ENCODE results near the gene PLCB2. TPM values are rescaled to one million over a fixed set of nuclear protein-coding genes. Genes with fewer than 3 reads are reported as not detected.

PLCB2 gene
- total RNA-seq, 1 donor from 2014 or later: 0.56 TPM

DNA sequence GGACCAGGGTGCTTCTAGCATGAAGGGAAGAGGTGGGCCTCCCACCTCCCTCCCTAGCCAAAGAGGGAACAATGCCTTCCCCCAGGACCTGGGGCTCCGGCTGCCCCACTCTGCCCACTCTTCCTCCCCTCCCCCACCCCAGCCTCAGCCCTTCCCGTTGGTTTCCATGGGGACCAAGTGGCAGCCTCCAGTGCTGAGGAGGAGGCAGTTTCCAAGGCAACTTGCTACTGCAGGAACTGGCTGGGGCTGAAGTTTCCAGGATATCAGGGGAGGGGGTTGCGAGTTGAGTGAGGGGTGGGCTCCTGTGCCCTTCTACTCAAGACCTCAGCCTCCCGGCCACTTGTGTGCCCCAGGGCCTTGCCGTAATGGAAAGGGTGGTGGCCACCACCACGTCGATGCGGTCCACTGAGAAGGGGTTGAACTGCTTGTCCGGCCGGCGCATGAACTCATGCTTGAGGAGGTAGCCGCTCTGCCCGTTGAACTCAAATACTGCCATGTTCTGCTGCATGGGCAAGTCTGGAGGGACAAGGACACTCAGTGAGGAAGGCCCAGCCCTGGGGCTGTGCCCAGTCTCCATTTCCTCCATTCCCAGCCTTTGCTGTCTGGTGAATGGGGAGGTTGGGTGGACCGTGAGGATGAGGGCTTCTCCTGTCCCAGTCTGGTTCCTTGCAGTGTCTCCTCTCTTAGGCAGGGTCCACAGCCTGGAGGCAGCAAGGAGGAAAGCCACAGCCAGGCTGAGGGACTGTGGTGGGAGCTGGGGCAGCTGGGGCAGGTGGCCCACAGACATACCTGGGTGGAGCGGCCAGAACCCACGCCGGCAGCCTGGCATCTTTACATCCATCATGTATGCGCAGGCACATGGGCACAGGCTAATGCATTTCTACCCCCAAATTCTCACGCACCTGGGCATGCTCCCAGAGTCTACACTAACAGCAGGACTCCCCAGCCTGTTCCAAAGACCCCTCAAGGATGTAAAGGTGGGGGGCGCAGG is 13.5 kb downstream of the PLCB2 start:
- Mint-ChIP-seq H3K27ac (peak overlapping the region; percentile 95), H3K36me3 (no peaks in the 10 kb centered on the region), H3K27me3 (ENCODE audit: insufficient read depth, low read depth) (peaks cover 22% of the 10 kb centered on the region), H3K4me3 (peak overlapping the region; percentile 30), H3K4me1 (peaks cover 70% of the 10 kb centered on the region), H3K9me3 (peaks cover 6% of the 10 kb centered on the region)
- no peak overlapping the region for H3K9ac ChIP-seq
- H3K79me2 ChIP-seq (ENCODE audit: low read depth): no peaks in the 10 kb centered on the region
- no peak overlapping the region for H3K27ac ChIP-seq
- no peaks in the 10 kb centered on the region for H4K20me1 ChIP-seq (ENCODE audit: low read depth)
- H3K4me3 ChIP-seq: no peak overlapping the region
- H3K4me1 ChIP-seq: peaks cover 27% of the 10 kb centered on the region
- H3F3A ChIP-seq (ENCODE audit: low read depth): peaks cover 12% of the 10 kb centered on the region
- H2AFZ ChIP-seq (replicated peaks): no peak overlapping the region
- peaks cover 47% of the 10 kb centered on the region for H3K27me3 ChIP-seq
- no peaks in the 10 kb centered on the region for H3K9me3 ChIP-seq (ENCODE audit: low read depth)
- peak; percentile 72 for DNase-seq (ENCODE audit: low spot score)
- H3K4me2 ChIP-seq: peak overlapping the region; percentile 2
- H3K36me3 ChIP-seq: no peaks in the 10 kb centered on the region
- TF ChIP-seq, protein P1, sequence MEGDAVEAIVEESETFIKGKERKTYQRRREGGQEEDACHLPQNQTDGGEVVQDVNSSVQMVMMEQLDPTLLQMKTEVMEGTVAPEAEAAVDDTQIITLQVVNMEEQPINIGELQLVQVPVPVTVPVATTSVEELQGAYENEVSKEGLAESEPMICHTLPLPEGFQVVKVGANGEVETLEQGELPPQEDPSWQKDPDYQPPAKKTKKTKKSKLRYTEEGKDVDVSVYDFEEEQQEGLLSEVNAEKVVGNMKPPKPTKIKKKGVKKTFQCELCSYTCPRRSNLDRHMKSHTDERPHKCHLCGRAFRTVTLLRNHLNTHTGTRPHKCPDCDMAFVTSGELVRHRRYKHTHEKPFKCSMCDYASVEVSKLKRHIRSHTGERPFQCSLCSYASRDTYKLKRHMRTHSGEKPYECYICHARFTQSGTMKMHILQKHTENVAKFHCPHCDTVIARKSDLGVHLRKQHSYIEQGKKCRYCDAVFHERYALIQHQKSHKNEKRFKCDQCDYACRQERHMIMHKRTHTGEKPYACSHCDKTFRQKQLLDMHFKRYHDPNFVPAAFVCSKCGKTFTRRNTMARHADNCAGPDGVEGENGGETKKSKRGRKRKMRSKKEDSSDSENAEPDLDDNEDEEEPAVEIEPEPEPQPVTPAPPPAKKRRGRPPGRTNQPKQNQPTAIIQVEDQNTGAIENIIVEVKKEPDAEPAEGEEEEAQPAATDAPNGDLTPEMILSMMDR (IDR thresholded peaks at IDR 0.05): no peak
- no peak for TF ChIP-seq EZH2 (IDR thresholded peaks at IDR 0.05)
- no peak for TF ChIP-seq EZH2phosphoT487 (IDR thresholded peaks at IDR 0.05)

- peaks cover 24% of the 10 kb centered on the region for H3K27me3 Mint-ChIP-seq (ENCODE audit: insufficient read depth, low read depth)
- peaks cover 27% of the 10 kb centered on the region for H3K4me1 ChIP-seq
Observed at GRCh38 chr15:40293006-40293405, 14.7 kb downstream of the PLCB2 start.

GRCh38 chr15:40292246-40292645 is 15.5 kb downstream of the PLCB2 start:
- no peaks in the 10 kb centered on the region for H3K9me3 ChIP-seq (ENCODE audit: low read depth)
- H3K27me3 Mint-ChIP-seq (ENCODE audit: insufficient read depth, low read depth): peaks cover 24% of the 10 kb centered on the region
- no peak overlapping the region for H3K27ac Mint-ChIP-seq
- peaks cover 12% of the 10 kb centered on the region for H3F3A ChIP-seq (ENCODE audit: low read depth)
- no peak overlapping the region for H3K4me2 ChIP-seq
- H3K4me3 Mint-ChIP-seq: no peak overlapping the region
- H3K4me3 ChIP-seq: no peak overlapping the region
- H3K36me3 ChIP-seq: no peaks in the 10 kb centered on the region
- H2AFZ ChIP-seq (replicated peaks): no peak overlapping the region
- H3K4me1 ChIP-seq: peaks cover 27% of the 10 kb centered on the region
- no peak overlapping the region for H3K27ac ChIP-seq
- no peaks in the 10 kb centered on the region for H3K36me3 Mint-ChIP-seq
- H3K27me3 ChIP-seq: peaks cover 66% of the 10 kb centered on the region
- H3K79me2 ChIP-seq (ENCODE audit: low read depth): no peaks in the 10 kb centered on the region
- no peaks in the 10 kb centered on the region for H4K20me1 ChIP-seq (ENCODE audit: low read depth)
- no peak for DNase-seq (ENCODE audit: low spot score)
- no peaks in the 10 kb centered on the region for H3K9me3 Mint-ChIP-seq
- H3K4me1 Mint-ChIP-seq: peaks cover 66% of the 10 kb centered on the region
- H3K9ac ChIP-seq: no peak overlapping the region
- TF ChIP-seq EZH2phosphoT487 (IDR thresholded peaks at IDR 0.05): no peak

More at GRCh38 chr15:40293006-40293405, 14.7 kb downstream of the PLCB2 start:
- Histone ChIP-seq H3F3A (ENCODE audit: low read depth) (peaks cover 12% of the 10 kb centered on the region), H3K4me3 (no peak overlapping the region), H3K9me3 (ENCODE audit: low read depth) (no peaks in the 10 kb centered on the region), H3K27me3 (peaks cover 59% of the 10 kb centered on the region), H3K27ac (no peak overlapping the region), H3K4me2 (no peak overlapping the region), H3K9ac (no peak overlapping the region), H3K79me2 (ENCODE audit: low read depth) (no peaks in the 10 kb centered on the region), H4K20me1 (ENCODE audit: low read depth) (no peaks in the 10 kb centered on the region), H2AFZ (replicated peaks) (no peak overlapping the region), H3K36me3 (no peaks in the 10 kb centered on the region)
- DNase-seq (ENCODE audit: low spot score): no peak
- peak overlapping the region; percentile 95 for H3K27ac Mint-ChIP-seq
- no peaks in the 10 kb centered on the region for H3K36me3 Mint-ChIP-seq
- peaks cover 70% of the 10 kb centered on the region for H3K4me1 Mint-ChIP-seq
- H3K4me3 Mint-ChIP-seq: peak overlapping the region; percentile 50
- TF ChIP-seq, protein P1 (IDR thresholded peaks at IDR 0.05): no peak
- TF ChIP-seq EZH2 (IDR thresholded peaks at IDR 0.05) (no peak), EZH2phosphoT487 (IDR thresholded peaks at IDR 0.05) (no peak)
- H3K9me3 Mint-ChIP-seq: no peaks in the 10 kb centered on the region

Data from neural progenitor cell (in vitro differentiated cells).